Loucy (cell line): ENCODE data around the gene ZFPL1.

Source experiments
- H2AFZ ChIP-seq: fragments of 200-600 bp; sonication (generic); 2 replicates; pipeline ENCODE4 v1.6.0; 2016; ENCODE audit warnings: antibody characterized with exemption, mild to moderate bottlenecking, low read length, moderate library complexity
- H3F3A ChIP-seq: fragments of 200-600 bp; 2 replicates; pipeline ENCODE4 v1.6.0; 2016; ENCODE audit warnings: antibody characterized with exemption, low read depth, mild to moderate bottlenecking
- H3K27me3 ChIP-seq: fragments of 200-600 bp; sonication (generic); 2 replicates; pipeline ENCODE4 v1.6.1; 2014; ENCODE audit warnings: low read length, mild to moderate bottlenecking; ENCODE audit not compliant: insufficient read depth, poor library complexity, severe bottlenecking
- H3K36me3 ChIP-seq: fragments of 200-600 bp; sonication (generic); 2 replicates; pipeline ENCODE4 v1.6.1; 2016; ENCODE audit warnings: low read length; ENCODE audit not compliant: insufficient read depth
- H3K4me1 ChIP-seq: fragments of 200-600 bp; sonication (generic); 2 replicates; pipeline ENCODE4 v1.5.1; 2014; ENCODE audit warnings: low read length, mild to moderate bottlenecking; ENCODE audit not compliant: insufficient read depth, poor library complexity, severe bottlenecking
- H3K4me2 ChIP-seq: fragments of 200-600 bp; sonication (generic); 2 replicates; pipeline ENCODE4 v1.6.0; 2014; ENCODE audit warnings: antibody characterized with exemption, low read length, low read depth, mild to moderate bottlenecking; ENCODE audit not compliant: poor library complexity, severe bottlenecking
- H3K4me3 ChIP-seq: fragments of 200-600 bp; sonication (generic); 2 replicates; pipeline ENCODE4 v1.5.1; 2014; ENCODE audit warnings: low read length, mild to moderate bottlenecking, mixed read lengths; ENCODE audit not compliant: poor library complexity, severe bottlenecking
- H3K79me2 ChIP-seq: fragments of 200-600 bp; sonication (generic); 2 replicates; pipeline ENCODE4 v1.6.1; 2014; ENCODE audit warnings: low read length; ENCODE audit not compliant: insufficient read depth
- H3K9ac ChIP-seq: fragments of 200-600 bp; sonication (generic); 2 replicates; pipeline ENCODE4 v1.6.0; 2014; ENCODE audit warnings: mild to moderate bottlenecking, low read depth, low read length, moderate library complexity; ENCODE audit not compliant: poor library complexity, severe bottlenecking
- H3K9me2 ChIP-seq: fragments of 200-600 bp; sonication (generic); replicated peaks from 2 replicates; pipeline ENCODE4 v1.6.1; 2016; ENCODE audit warnings: low read depth, low read length, mixed read lengths
- H3K9me3 ChIP-seq: fragments of 200-600 bp; sonication (generic); 2 replicates; pipeline ENCODE4 v1.6.1; 2014; ENCODE audit warnings: mild to moderate bottlenecking, antibody characterized with exemption, low read length, low read depth; ENCODE audit not compliant: insufficient read depth
- H4K20me1 ChIP-seq: fragments of 200-600 bp; sonication (generic); 2 replicates; pipeline ENCODE4 v1.6.0; 2014; ENCODE audit warnings: antibody characterized with exemption, low read length, mild to moderate bottlenecking; ENCODE audit not compliant: insufficient read depth, poor library complexity, severe bottlenecking
- CTCF ChIP-seq: fragments of 200-600 bp; sonication (generic); conservative IDR thresholded peaks from 2 replicates; pipeline ENCODE4 v1.5.1; 2014; ENCODE audit warnings: mild to moderate bottlenecking, antibody characterized with exemption, low read length
- EZH2phosphoT487 ChIP-seq: fragments of 200-600 bp; IDR thresholded peaks from 2 replicates; pipeline ENCODE4 v1.6.1; 2018; ENCODE audit warnings: antibody characterized with exemption, mild to moderate bottlenecking, moderate library complexity, borderline replicate concordance

Gene ZFPL1

GRCh38 chr11:65126624-65127274 is 42.7 kb downstream of the ZFPL1 start:
- Histone ChIP-seq H3K4me1 (peaks cover 7% of the 10 kb centered on the region), H3K79me2 (peaks cover 32% of the 10 kb centered on the region), H3K36me3 (peaks cover 57% of the 10 kb centered on the region)

GRCh38 chr11:65127473-65128181 is 43.6 kb downstream of the ZFPL1 start:
- no peak overlapping the region for H2AFZ ChIP-seq
- TF ChIP-seq EZH2phosphoT487 (no peak), CTCF (no peak)
- H3K9me2 ChIP-seq, result no peaks in the 10 kb centered on the region
- no peaks in the 10 kb centered on the region for H3F3A ChIP-seq
- peaks cover 6% of the 10 kb centered on the region for H4K20me1 ChIP-seq
- H3K27me3 ChIP-seq, result no peaks in the 10 kb centered on the region
- H3K9me3 ChIP-seq, result no peaks in the 10 kb centered on the region
- H3K79me2 ChIP-seq, result peaks cover 36% of the 10 kb centered on the region
- H3K4me3 ChIP-seq, result no peak overlapping the region
- H3K9ac ChIP-seq, result no peak overlapping the region
- no peak overlapping the region for H3K4me2 ChIP-seq
- peaks cover 57% of the 10 kb centered on the region for H3K36me3 ChIP-seq
- peaks cover 14% of the 10 kb centered on the region for H3K4me1 ChIP-seq

More at GRCh38 chr11:65126624-65127274, 42.7 kb downstream of the ZFPL1 start:
- TF ChIP-seq EZH2phosphoT487 (no peak), CTCF (no peak)
- H3F3A ChIP-seq, result no peaks in the 10 kb centered on the region
- peaks cover under 1% of the 10 kb centered on the region for H4K20me1 ChIP-seq
- no peaks in the 10 kb centered on the region for H3K27me3 ChIP-seq
- no peaks in the 10 kb centered on the region for H3K9me2 ChIP-seq
- H3K4me3 ChIP-seq, result no peak overlapping the region
- no peak overlapping the region for H3K4me2 ChIP-seq
- no peak overlapping the region for H2AFZ ChIP-seq
- no peak overlapping the region for H3K9ac ChIP-seq
- no peaks in the 10 kb centered on the region for H3K9me3 ChIP-seq

- H4K20me1 ChIP-seq, result peaks cover 14% of the 10 kb centered on the region
- no peaks in the 10 kb centered on the region for H3K9me3 ChIP-seq
- H3K4me3 ChIP-seq, result no peak overlapping the region
- peaks cover 18% of the 10 kb centered on the region for H3K4me1 ChIP-seq
- no peaks in the 10 kb centered on the region for H3K27me3 ChIP-seq
- H3K9me2 ChIP-seq, result no peaks in the 10 kb centered on the region
- no peaks in the 10 kb centered on the region for H3F3A ChIP-seq
- H3K36me3 ChIP-seq, result peaks cover 57% of the 10 kb centered on the region
- no peak overlapping the region for H3K9ac ChIP-seq
- H3K79me2 ChIP-seq, result peaks cover 36% of the 10 kb centered on the region
- no peak overlapping the region for H2AFZ ChIP-seq
- no peak overlapping the region for H3K4me2 ChIP-seq
- TF ChIP-seq EZH2phosphoT487 (no peak), CTCF (no peak)
These were observed 44.4 kb downstream of the ZFPL1 start for GRCh38 chr11:65128182-65129145.
